ENCODE measurements around the gene WNK2. TPM values are rescaled to one million over a fixed set of nuclear protein-coding genes. Genes with fewer than 3 reads are reported as not detected.

The WNK2 gene
- polyA plus RNA-seq, 3 donors: 0.40 TPM; not detected in 2

DNA sequence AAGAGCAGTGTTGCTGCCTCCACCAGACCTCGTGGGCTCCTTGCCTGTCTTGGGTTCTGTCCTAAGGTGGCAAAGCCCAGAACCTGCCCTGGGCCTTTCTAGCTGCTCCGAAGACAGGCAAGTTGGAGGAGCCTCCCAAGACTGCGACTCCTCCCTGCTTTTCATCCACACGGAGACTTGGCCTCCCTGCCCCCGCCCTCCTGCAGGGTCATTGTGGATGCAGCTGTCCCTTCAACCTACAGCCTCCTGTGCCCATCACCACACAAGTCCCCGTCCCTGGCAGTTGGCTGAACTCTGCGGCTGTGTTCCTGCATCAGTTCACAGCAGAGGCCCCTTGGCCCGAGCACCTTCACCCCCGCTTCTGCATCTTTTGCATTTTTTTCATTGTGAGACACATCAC lies 59.2 kb downstream of the WNK2 start:
- H3K4me1 ChIP-seq (ENCODE audit: control insufficient read depth in 1 of 2, insufficient read depth in 2 of 2, low read length in 2 of 2): no peaks in the 10 kb centered on the region
- no peak overlapping the region for H2AFZ ChIP-seq (ENCODE audit: insufficient read depth, low read depth, low read length, poor library complexity, severe bottlenecking)
- no peaks in the 10 kb centered on the region for H3K79me2 ChIP-seq (ENCODE audit: insufficient read depth, low read length)
- no peaks in the 10 kb centered on the region for H4K20me1 ChIP-seq (ENCODE audit: insufficient read depth, low read length)
- no peak overlapping the region for H3K27ac Mint-ChIP-seq
- 92% methylated on average over 5 of the region's 9 CpGs for WGBS (ENCODE audit: insufficient coverage)
- intact Hi-C loops (cut with micrococcal nuclease): no loop called here
- H3K4me2 ChIP-seq (replicated peaks; ENCODE audit: extremely low read depth, low read length, poor library complexity, severe bottlenecking): no peak overlapping the region
- peaks cover 8 to 49% (median 43%) of the 10 kb centered on the region in 3 donors for H3K27me3 Mint-ChIP-seq (ENCODE audit: low read depth in 3 of 3)
- no peaks in the 10 kb centered on the region for H3K27me3 ChIP-seq (ENCODE audit: control insufficient read depth in 2 of 2, insufficient read depth in 2 of 2, low read length in 2 of 2)
- no peaks in the 10 kb centered on the region for H3K9me3 ChIP-seq (replicated peaks in 1 of 2; ENCODE audit: control insufficient read depth in 1 of 2, insufficient read depth in 1 of 2, low read length in 2 of 2)
- no peaks in the 10 kb centered on the region for H3K9me3 Mint-ChIP-seq
- H3K36me3 Mint-ChIP-seq: no peaks in the 10 kb centered on the region
- no peak overlapping the region for H3K27ac ChIP-seq (ENCODE audit: low read depth in 1 of 2, low read length in 2 of 2)
- H3K4me3 ChIP-seq (replicated peaks in 1 of 3; ENCODE audit: low read depth in 2 of 3, low read length in 3 of 3): no peak overlapping the region
- H3K36me3 ChIP-seq (replicated peaks in 1 of 2; ENCODE audit: control insufficient read depth in 1 of 2, insufficient read depth in 2 of 2, low read length in 2 of 2): no peaks in the 10 kb centered on the region
- H3K4me3 Mint-ChIP-seq: no peak overlapping the region
- H3K9ac ChIP-seq (ENCODE audit: insufficient read depth, low read length, poor library complexity, severe bottlenecking): no peak overlapping the region
- no peaks in the 10 kb centered on the region for H3K4me1 Mint-ChIP-seq
- no peak for DNase-seq
- no peak for TF ChIP-seq CTCF (IDR thresholded peaks at IDR 0.05)

- H3K27me3 Mint-ChIP-seq (ENCODE audit: low read depth in 3 of 3): peaks cover 10 to 42% (median 40%) of the 10 kb centered on the region in 3 donors
- no peak overlapping the region for H2AFZ ChIP-seq (ENCODE audit: insufficient read depth, low read depth, low read length, poor library complexity, severe bottlenecking)
- WGBS (ENCODE audit: insufficient coverage): 86% methylated on average over 1 of the region's 5 CpGs
Observed at GRCh38 chr9:93244101-93244500, 60.2 kb downstream of the WNK2 start.

More at GRCh38 chr9:93244101-93244500, 60.2 kb downstream of the WNK2 start:
- no peak for DNase-seq
- no peaks in the 10 kb centered on the region for H4K20me1 ChIP-seq (ENCODE audit: insufficient read depth, low read length)
- TF ChIP-seq CTCF (IDR thresholded peaks at IDR 0.05): no peak
- H3K36me3 ChIP-seq (replicated peaks in 1 of 2; ENCODE audit: control insufficient read depth in 1 of 2, insufficient read depth in 2 of 2, low read length in 2 of 2): no peaks in the 10 kb centered on the region
- no peaks in the 10 kb centered on the region for H3K4me1 ChIP-seq (ENCODE audit: control insufficient read depth in 1 of 2, insufficient read depth in 2 of 2, low read length in 2 of 2)
- intact Hi-C loops (cut with micrococcal nuclease): no loop called here
- H3K36me3 Mint-ChIP-seq: no peaks in the 10 kb centered on the region
- H3K27ac ChIP-seq (ENCODE audit: low read depth in 1 of 2, low read length in 2 of 2): no peak overlapping the region
- no peaks in the 10 kb centered on the region for H3K27me3 ChIP-seq (ENCODE audit: control insufficient read depth in 2 of 2, insufficient read depth in 2 of 2, low read length in 2 of 2)
- no peaks in the 10 kb centered on the region for H3K79me2 ChIP-seq (ENCODE audit: insufficient read depth, low read length)
- H3K27ac Mint-ChIP-seq: no peak overlapping the region
- no peak overlapping the region for H3K4me2 ChIP-seq (replicated peaks; ENCODE audit: extremely low read depth, low read length, poor library complexity, severe bottlenecking)
- H3K9me3 Mint-ChIP-seq: no peaks in the 10 kb centered on the region
- no peak overlapping the region for H3K4me3 ChIP-seq (replicated peaks in 1 of 3; ENCODE audit: low read depth in 2 of 3, low read length in 3 of 3)
- H3K4me1 Mint-ChIP-seq: no peaks in the 10 kb centered on the region
- H3K9me3 ChIP-seq (replicated peaks in 1 of 2; ENCODE audit: control insufficient read depth in 1 of 2, insufficient read depth in 1 of 2, low read length in 2 of 2): no peaks in the 10 kb centered on the region
- no peak overlapping the region for H3K9ac ChIP-seq (ENCODE audit: insufficient read depth, low read length, poor library complexity, severe bottlenecking)
- H3K4me3 Mint-ChIP-seq: no peak overlapping the region

Measured in CD14-positive monocyte (primary cell).